Activated naive CD4-positive, alpha-beta T cell (primary cell): ENCODE data around the gene SLC25A22.

Experiments
- DNase-seq, 4 experiments: peaks; one replicate each; lab custom pipeline; 2025; lab: John Stamatoyannopoulos, UW

SLC25A22 gene

DNA sequence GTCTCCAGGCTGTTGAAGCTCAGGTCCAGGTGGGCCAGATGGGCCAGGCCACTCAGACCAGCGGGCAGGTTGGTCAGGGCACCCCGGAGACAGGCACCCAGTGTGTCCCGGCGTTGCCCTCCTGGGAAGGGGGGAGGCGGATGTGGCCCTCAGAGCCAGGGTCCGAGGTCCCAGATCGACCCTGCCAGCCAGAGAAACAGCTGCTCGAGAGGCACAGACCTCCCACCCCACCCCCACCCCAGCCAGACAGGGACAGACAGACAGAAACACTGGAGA, 5.3 kb upstream of the SLC25A22 start:
- no peak for DNase-seq

GRCh38 chr11:802693-803466, 4.8 kb upstream of the SLC25A22 start:
- no peak for DNase-seq

DNA sequence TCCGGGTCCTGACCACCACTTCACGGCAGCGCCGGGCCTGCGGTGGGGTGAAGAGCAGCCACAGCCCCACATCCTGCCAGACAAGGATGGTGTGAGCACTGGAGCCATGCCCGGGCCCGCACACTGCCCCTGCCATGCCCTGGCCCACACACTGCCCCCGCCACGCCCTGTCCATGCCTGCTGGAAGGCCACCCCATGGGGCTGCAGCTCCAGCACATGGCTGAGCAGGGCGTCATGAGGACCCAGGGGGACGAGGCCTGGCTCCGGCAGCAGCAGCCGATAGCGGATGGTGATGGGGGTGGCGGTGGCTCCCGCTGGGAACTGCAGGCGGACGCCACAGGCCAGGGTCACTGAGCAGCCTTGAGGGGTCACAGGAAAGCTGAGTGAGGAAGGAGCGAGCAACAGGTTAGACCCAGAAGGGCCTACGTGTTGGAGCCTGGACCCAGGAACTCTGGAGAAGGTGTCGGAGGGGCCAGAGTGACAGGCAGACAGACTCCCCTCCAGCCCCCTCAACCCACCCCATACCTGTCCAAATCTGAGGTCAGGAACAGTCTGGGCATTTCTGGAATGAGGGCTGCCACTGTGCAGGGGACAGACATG, 4.0 kb upstream of the SLC25A22 start:
- no peak for DNase-seq

- DNase-seq: no peak
Measured at GRCh38 chr11:801097-801780, 3.2 kb upstream of the SLC25A22 start.

- DNase-seq: no peak
Measured at GRCh38 chr11:800473-800872, 2.4 kb upstream of the SLC25A22 start.

DNA sequence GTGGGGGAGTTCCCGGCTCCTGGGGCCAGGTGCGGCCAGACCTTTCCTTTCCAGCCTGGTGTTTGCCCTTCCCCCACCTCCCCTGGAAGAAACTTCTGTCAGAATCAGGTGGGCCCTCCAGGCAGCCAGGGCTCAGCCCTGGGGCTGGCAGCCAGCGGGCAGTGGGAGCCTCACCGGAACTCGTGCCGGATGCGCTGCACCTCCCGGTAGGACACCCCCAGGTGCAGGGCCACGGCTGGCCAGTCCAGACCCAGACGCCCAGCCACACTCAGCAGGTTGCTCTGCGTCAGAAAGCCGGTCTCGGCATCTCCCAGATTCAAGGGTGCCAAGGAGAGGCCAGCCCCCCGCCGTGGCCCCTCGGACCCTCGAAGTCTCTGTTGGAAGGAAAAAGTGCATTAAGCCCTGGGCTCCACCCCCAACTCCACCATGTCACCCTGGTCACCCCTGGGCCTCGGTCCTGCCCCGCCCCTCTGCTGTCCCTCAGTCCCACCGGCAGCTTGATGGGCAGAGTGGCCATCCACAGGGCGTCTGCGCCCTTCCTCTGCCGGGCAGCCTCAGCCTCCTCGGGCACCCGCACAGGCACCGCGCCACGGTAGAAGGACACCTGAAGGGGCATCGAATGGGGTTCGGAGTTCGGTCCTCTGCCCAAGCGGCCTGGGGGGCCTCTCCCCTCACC, 1.7 kb upstream of the SLC25A22 start:
- DNase-seq: no peak

- peak; percentile 36 to 69 (median 54) for DNase-seq
Measured at GRCh38 chr11:797296-798092, 587 bp downstream of the SLC25A22 start.

GRCh38 chr11:796565-797295, 1.4 kb downstream of the SLC25A22 start:
- DNase-seq: no peak

GRCh38 chr11:795634-796564, 2.2 kb downstream of the SLC25A22 start:
- DNase-seq: peak; percentile 53 to 75 (median 60)

GRCh38 chr11:794766-795633, 3.1 kb downstream of the SLC25A22 start:
- no peak for DNase-seq

GRCh38 chr11:794013-794765, 3.9 kb downstream of the SLC25A22 start:
- DNase-seq: no peak

GRCh38 chr11:793556-793955, 4.5 kb downstream of the SLC25A22 start:
- DNase-seq: no peak

DNA sequence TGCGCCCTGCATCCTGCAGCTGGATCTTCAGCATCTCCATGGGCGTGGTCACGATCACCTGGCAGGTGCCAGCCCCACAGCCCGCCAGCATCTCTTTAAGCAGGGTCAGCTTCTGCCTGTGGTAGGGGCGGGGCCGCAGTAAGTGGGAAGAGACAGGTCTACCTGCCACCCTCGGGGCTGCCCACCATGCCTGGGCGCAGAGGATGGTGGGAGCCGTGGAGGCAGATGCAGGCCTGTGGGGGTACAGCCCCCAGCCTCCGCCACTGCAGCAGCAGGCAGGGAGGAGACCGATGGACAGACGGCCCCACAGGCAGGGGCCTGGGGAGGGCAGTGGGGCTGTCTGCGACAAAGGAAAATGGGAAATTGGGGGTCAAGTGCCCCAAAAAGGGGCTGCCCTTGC, 5.2 kb downstream of the SLC25A22 start:
- DNase-seq: no peak

DNA sequence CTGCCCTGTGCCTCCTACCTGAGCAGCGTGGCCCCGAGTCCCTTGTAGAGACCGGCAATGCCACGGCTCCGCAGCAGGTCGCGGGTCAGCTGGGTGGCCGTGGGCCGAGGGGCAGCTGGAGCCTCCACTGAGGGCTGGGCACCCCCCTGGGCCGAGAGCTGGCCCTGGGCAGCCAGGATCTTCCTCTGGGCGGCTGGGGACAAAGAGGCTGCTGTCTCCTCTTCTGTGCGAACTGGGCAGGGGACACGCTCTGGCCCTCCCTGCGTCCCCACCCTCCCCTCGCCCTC, 5.6 kb downstream of the SLC25A22 start:
- no peak for DNase-seq

GRCh38 chr11:791658-792534, 6.2 kb downstream of the SLC25A22 start:
- no peak for DNase-seq

DNA sequence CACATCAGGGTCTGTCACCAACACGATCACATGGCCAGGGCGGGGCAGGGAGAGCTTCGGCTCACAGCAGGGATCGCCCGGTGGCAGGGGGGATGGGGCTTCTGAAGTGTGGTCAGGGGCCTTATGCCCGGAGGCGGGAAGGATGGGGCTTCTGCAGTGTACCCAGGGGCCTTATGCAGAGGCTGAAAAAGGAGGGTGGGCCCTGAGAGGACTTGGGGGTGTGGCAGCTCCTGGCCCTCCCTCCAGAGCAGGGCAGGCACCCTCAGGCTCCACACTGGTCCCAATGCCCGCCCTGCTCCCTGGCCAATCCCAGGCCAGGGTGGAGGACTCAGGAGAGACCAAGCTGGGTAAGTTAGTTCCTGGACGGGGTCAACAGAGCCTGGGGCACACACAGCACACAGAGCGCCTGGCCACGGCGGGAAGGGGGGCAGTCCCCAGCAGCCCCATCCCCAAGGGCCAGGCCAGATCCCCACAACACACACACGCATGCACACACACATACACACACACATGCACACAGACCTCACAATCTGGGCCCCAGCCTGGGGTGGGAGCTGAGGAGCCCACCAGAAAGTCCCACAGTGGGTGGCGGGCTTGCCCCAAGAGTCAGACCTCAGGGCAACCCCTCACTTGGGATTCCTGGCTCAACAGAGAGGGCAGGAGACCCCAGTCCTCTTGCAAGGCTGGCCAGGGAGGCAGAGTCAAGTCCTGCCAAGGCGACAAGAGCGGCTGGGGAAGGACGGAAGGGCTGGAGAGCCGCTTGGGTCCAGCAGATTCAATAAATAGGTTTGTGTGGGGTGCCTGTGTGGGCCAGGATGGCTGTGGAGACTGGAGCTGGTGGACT, 7.1 kb downstream of the SLC25A22 start:
- DNase-seq: no peak

- DNase-seq: no peak
Measured at GRCh38 chr11:789943-790342, 8.1 kb downstream of the SLC25A22 start, which contains the start of gene CEND1. CEND1 (minus strand) TSS chr11:790090; CDS start chr11:788576, 1,514 bp downstream.
